HG02763 (cell line): ENCODE measurements around the gene UXT.

Experiments
- ATAC-seq: cut with Tn5 transposase; IDR thresholded peaks from one replicate; pipeline ENCODE4 v1.9.1; 2021; ENCODE audit warnings: mild to moderate bottlenecking, moderate library complexity; ENCODE audit not compliant: unreplicated experiment

The UXT gene

DNA sequence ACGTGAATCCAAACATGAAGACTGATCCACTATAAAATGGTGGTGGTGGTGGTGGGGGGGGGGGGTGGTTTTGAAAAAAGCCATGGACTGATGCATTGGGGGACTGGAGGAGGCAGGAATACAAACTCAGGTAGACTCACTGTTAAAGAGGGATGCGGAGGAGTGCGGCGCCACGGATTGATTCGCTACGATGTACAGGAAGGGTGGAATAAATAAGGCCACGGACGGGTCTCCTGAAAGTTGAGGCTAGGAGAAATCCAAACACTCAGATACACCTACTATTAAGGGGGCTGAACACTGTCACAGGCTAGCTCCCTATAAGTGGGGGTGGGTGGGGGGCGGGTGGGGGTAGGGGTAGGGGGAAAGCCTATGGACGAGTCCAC is 9.2 kb downstream of the UXT start:
- ATAC-seq, result no peak

GRCh38 chrX:47649271-47649670 is 9.7 kb downstream of the UXT start:
- no peak for ATAC-seq

- no peak for ATAC-seq
Measured at GRCh38 chrX:47648376-47648775, 10.6 kb downstream of the UXT start.

- ATAC-seq, result no peak
Measured at GRCh38 chrX:47646636-47647035, 12.3 kb downstream of the UXT start.

DNA sequence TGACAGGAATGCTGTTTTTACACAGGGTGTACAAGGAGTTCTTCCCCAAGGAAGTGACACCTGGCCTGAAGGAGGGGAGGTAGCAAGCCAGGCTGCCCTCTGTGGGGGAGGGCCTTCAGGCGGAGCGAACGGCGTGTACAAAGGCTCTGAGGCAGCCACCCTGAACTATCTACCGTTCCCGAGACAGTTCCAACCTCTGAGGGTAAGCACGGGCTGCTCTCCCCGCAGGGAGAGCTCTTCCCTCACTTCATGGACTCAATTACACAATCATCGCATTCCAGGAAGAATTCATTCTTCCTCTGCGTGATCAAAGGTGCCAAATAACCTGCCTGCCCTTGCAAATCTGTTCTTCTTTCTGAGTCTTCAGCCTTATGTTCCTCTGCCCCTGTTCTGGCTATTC is 13.4 kb downstream of the UXT start:
- ATAC-seq, result no peak

GRCh38 chrX:47644557-47645091 is 14.4 kb downstream of the UXT start:
- ATAC-seq, result no peak

GRCh38 chrX:47643926-47644325 is 15.1 kb downstream of the UXT start:
- no peak for ATAC-seq

GRCh38 chrX:47638816-47639215 is 20.2 kb downstream of the UXT start:
- no peak for ATAC-seq

DNA sequence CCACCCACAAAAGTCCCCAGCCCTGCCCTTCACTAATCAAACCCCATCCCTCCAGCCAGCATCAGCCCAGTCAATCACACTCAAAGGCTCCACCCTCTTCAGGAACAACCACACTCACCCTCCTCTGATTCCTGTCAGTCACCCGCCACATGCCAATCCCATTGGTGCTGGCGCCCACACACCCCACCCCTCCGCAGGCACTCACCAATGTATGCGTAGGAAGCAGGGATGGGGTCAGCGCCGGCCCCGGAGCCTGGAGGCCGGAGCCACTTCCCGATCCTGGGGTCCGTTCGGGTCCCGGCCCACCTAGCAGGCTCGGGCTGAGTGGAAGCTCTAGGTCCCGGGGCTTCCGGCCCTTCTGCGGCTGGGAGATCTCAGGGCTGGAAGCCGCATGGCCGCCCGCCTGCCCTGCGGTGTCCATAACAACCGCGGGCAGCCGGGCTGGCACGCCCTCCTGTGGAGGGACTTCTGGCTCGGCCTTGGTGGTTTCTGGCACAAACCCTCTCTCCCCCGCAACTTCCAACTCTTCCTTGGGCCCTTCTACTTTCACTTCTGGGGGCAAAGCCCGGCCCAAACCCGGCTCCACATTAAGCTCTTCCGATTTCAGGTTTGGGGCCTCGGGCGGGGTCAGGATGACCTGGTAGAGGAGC is 21.3 kb downstream of the UXT start:
- no peak for ATAC-seq

DNA sequence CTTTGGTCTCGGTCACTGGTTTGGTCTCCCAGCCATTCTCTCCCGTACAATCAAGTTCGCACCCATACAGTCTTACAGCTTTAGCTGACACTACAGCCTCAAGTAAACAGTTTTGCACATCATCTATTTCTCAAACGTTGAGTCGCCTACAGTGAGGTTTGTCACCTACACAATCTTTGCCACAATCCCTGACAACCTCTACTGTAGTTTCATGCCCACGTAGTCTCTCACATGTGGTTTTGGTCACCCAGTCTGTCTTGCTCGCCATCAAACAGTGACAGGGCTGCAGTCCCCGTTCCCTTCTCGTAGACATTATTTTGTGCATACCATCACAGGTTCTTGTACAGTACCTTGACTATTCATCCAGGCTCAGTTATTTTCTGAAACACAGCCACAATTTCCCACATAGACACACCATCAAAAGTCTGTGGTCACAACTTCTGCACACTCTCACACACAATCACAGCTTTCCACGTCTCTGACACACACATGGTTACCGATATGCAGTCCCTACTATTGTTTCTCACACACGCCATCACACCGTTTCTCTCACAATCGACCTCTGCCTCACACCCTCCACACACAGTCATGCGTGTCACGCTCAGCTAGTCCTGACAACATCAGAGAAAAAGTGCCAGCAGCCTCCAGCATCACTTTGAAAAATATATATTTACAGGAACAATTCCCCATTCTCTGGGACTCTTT is 24.0 kb downstream of the UXT start:
- no peak for ATAC-seq

- no peak for ATAC-seq
Measured at GRCh38 chrX:47633689-47634590, 25.0 kb downstream of the UXT start.

- no peak for ATAC-seq
Measured at GRCh38 chrX:47632666-47633065, 26.3 kb downstream of the UXT start.

DNA sequence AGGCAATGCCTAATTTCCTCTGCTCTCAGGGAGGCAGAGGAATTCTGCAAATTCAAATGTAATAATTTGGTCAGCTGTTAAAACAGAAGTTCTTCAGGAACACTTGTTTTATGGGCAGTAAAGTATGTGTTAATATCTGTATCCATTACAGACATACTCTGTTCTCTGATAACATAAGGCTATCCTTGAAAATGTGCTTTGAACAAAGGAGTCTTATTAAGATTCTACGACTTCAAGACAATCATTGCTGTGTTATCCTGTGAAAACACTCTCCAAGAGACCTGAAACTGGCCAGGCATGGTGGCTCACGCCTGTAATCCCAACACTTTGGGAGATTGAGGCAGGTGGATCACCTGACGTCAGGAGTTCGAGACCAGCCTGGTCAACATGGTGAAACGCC is 27.3 kb downstream of the UXT start:
- no peak for ATAC-seq

GRCh38 chrX:47629419-47630200 is 29.4 kb downstream of the UXT start, which contains the start of gene CFP:
Gene CFP (minus strand): TSS chrX:47629930. CDS start chrX:47629844, 86 bp downstream.
- no peak for ATAC-seq

- no peak for ATAC-seq
Measured at GRCh38 chrX:47628982-47629381, 30.0 kb downstream of the UXT start.

DNA sequence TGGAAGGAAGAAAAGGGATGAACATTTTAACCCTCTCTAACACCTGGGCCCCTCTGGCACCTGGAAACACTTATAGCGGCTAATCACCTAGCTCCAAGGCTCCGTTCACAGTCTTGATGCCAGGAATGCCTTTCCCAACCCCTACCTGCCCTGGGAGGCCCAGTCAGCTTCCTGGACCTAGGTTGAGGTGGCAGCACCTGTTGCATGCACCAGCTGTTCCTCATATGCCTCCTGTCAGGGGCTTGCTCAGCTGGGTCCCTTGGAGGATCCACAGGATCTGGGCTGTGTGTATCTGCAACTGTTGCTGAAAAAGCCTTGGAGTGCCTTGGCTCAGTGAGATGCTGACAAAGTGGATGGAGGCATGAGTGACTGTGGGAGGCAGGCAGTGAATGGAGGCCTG is 33.6 kb downstream of the UXT start:
- no peak for ATAC-seq

- ATAC-seq, result no peak
Measured at GRCh38 chrX:47623540-47624027, 35.4 kb downstream of the UXT start.

- ATAC-seq, result no peak
Measured at GRCh38 chrX:47621851-47622250, 37.1 kb downstream of the UXT start.

- ATAC-seq, result no peak
Measured at GRCh38 chrX:47620303-47620685, 38.7 kb downstream of the UXT start.

DNA sequence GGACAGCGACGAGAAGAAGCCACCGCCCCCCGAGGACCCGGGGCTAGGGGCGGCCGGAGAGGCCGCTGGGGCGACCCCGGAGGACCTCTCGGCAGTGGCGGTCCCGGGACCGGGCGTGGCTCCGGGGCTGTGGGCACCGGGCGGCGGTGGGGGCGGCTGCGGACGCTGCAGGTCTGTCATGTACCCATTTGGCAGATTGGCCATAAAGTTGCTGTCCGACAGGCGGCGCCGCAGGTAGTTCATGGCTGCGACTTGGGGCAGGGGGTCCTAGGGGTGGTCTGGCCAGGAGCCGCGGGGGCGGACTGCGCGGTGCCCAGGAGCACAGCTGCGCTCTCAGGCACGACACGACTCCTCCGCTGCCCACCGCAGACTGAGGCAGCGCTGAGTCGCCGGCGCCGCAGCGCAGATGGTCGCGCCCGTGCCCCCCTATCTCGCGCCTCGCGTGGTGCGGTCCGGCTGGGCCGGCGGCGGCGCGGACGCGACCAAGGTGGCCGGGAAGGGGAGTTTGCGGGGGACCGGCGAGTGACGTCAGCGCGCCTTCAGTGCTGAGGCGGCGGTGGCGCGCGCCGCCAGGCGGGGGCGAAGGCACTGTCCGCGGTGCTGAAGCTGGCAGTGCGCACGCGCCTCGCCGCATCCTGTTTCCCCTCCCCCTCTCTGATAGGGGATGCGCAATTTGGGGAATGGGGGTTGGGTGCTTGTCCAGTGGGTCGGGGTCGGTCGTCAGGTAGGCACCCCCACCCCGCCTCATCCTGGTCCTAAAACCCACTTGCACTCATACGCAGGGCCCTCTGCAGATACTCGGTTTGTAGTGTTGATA is 39.3 kb downstream of the UXT start, which contains the start of gene SYN1:
SYN1 (minus strand) TSS at position 372 of the 817 bp plus-strand sequence; CDS start at position 243, 129 bp downstream.
- peak; percentile 72 for ATAC-seq
